Measurements from ENCODE around the gene EFCAB9. TPM values are rescaled to one million over a fixed set of nuclear protein-coding genes. Genes with fewer than 3 reads are reported as not detected.
A peak's percentile ranks its signal among the peaks of the same experiment; 100 is the strongest.

The EFCAB9 gene
- total RNA-seq, 1 experiment from 2014 or later: not detected

GRCh38 chr5:172169216-172169615 is 24.8 kb upstream of the EFCAB9 start:
- no peaks in the 10 kb centered on the region for H3K79me2 ChIP-seq (ENCODE audit: insufficient read depth, low read length)
- H3T11ph ChIP-seq (ENCODE audit: low read length): no peak overlapping the region
- no peak overlapping the region for H2BK5ac ChIP-seq (ENCODE audit: insufficient read length, low read length)
- no peak for TF ChIP-seq CTCF (conservative IDR thresholded peaks at IDR 0.05)
- no peak overlapping the region for H3K4me2 ChIP-seq (ENCODE audit: insufficient read depth, insufficient read length, low read length)
- H2BK120ac ChIP-seq (ENCODE audit: low read depth, low read length, poor library complexity, severe bottlenecking): no peak overlapping the region
- no peak overlapping the region for H3K27ac ChIP-seq (ENCODE audit: insufficient read length, low read depth, low read length)
- Mint-ChIP-seq H3K36me3 (ENCODE audit: insufficient read depth in 1 of 3, low read depth in 3 of 3) (no peaks in the 10 kb centered on the region; a peak in 3 of 7 replicates), H3K4me3 (no peak overlapping the region), H3K9me3 (no peaks in the 10 kb centered on the region), H3K4me1 (peaks cover 27 to 28% of the 10 kb centered on the region in 2 experiments), H3K27ac (peak overlapping the region in 2 of 3 experiments; percentile 13 to 48; a peak in 2 of 7 replicates), H3K27me3 (ENCODE audit: low read depth) (no peaks in the 10 kb centered on the region; the same call in 1 of the 2 replicates)
- 100% methylated on average over 1 of the region's 2 CpGs for WGBS (ENCODE audit: extremely low coverage, insufficient read length, low lambda C conversion rate)
- no peak overlapping the region for H3K9ac ChIP-seq (ENCODE audit: extremely low read depth, insufficient read length, low read length)
- no peaks in the 10 kb centered on the region for H3K23me2 ChIP-seq (ENCODE audit: insufficient read length, low read depth, low read length, poor library complexity, severe bottlenecking)
- H2AFZ ChIP-seq (ENCODE audit: low read length): no peak overlapping the region
- no peaks in the 10 kb centered on the region for H3K9me3 ChIP-seq (ENCODE audit: control insufficient read depth, low read depth, low read length)
- H3K14ac ChIP-seq (ENCODE audit: insufficient read depth, low read length): no peak overlapping the region
- DNase-seq: no peak
- H4K8ac ChIP-seq (replicated peaks; ENCODE audit: insufficient read length, low read depth, low read length): no peak overlapping the region
- H2AK5ac ChIP-seq (ENCODE audit: insufficient read length, low read length): no peak overlapping the region
- H3K4me1 ChIP-seq (ENCODE audit: insufficient read depth, low read length): no peaks in the 10 kb centered on the region
- H2BK15ac ChIP-seq (ENCODE audit: low read depth, low read length): no peak overlapping the region
- H4K91ac ChIP-seq (ENCODE audit: insufficient read length, low read depth, low read length): no peak overlapping the region
- no peak overlapping the region for H3K56ac ChIP-seq (ENCODE audit: insufficient read length, low read depth, low read length)
- no peak overlapping the region for H3K23ac ChIP-seq (ENCODE audit: insufficient read length, low read depth, low read length)
- no peak overlapping the region for H3K4ac ChIP-seq (ENCODE audit: low read depth, low read length)
- no peaks in the 10 kb centered on the region for H3K27me3 ChIP-seq (ENCODE audit: insufficient read depth, low read length)
- no peak overlapping the region for H2BK20ac ChIP-seq (ENCODE audit: low read depth, low read length, poor library complexity, severe bottlenecking)
- H4K5ac ChIP-seq (ENCODE audit: insufficient read length, low read depth, low read length): no peak overlapping the region
- peaks cover 2% of the 10 kb centered on the region for H4K20me1 ChIP-seq (ENCODE audit: control insufficient read depth, insufficient read depth, insufficient read length)
- no peak overlapping the region for H3K18ac ChIP-seq (ENCODE audit: insufficient read length, low read depth, low read length)
- H3K79me1 ChIP-seq (ENCODE audit: insufficient read depth, low read depth, low read length, poor library complexity, severe bottlenecking): no peaks in the 10 kb centered on the region
- H2BK12ac ChIP-seq (ENCODE audit: insufficient read length, low read depth, low read length): no peak overlapping the region

All from H9 (cell line).